Upper lobe of left lung (tissue), 6 donors: Measurements from ENCODE around the gene PKNOX2. TPM values are rescaled to one million over a fixed set of nuclear protein-coding genes. Genes with fewer than 3 reads are reported as not detected.
A peak's percentile ranks its signal among the peaks of the same experiment; 100 is the strongest.

Source experiments
- ATAC-seq, 2 donors: fragments of 200-7000 bp; cut with Tn5 transposase; one replicate each; pipeline ENCODE4 v1.9.1; 2022; ENCODE audit warnings: mild to moderate bottlenecking in 2 of 2, moderate library complexity in 2 of 2; ENCODE audit not compliant: low FRiP score in 2 of 2
- DNase-seq, 2 donors: peaks; one replicate each; pipeline ENCODE4 v3.0.0-alpha.2; 2019 to 2020
- H3K27ac ChIP-seq, 4 donors: fragments of 200-600 bp; sonication (generic); one replicate each; pipeline ENCODE4 v1.5.1; 2016 to 2019
- H3K27me3 ChIP-seq, 4 donors: fragments of 200-600 bp; sonication (generic); one replicate each; pipeline ENCODE4 v1.5.1; 2017 to 2019
- H3K36me3 ChIP-seq, 4 donors: fragments of 200-600 bp; sonication (generic); one replicate each; pipeline ENCODE4 v1.5.1; 2016 to 2019
- H3K4me1 ChIP-seq, 4 donors: fragments of 200-600 bp; sonication (generic); one replicate each; pipeline ENCODE4 v1.5.1; 2018 to 2019
- H3K4me3 ChIP-seq, 4 donors: fragments of 200-600 bp; sonication (generic); one replicate each; pipeline ENCODE4 v1.5.1; 2017 to 2019; ENCODE audit warnings: mild to moderate bottlenecking in 2 of 4, moderate library complexity in 1 of 4
- H3K9me3 ChIP-seq, 4 donors: fragments of 200-600 bp; sonication (generic); one replicate each; pipeline ENCODE4 v1.5.1; 2018 to 2019
- CTCF ChIP-seq, 6 experiments: fragments of 450-650 bp in 4 of 6; fragments of 200-600 bp in 2 of 6; sonication (generic) in 2 of 6; IDR thresholded peaks; one replicate each; pipeline ENCODE4 v1.5.1; 2016 to 2019; ENCODE audit warnings: antibody characterized with exemption in 6 of 6
- EP300 ChIP-seq, 4 donors: sonication (generic); formaldehyde crosslinking; IDR thresholded peaks; one replicate each; pipeline ENCODE4 v1.5.1; 2017; ENCODE audit warnings: antibody characterized with exemption in 4 of 4, control low read depth in 2 of 4
- POLR2A ChIP-seq, 4 donors: fragments of 450-650 bp; IDR thresholded peaks; one replicate each; pipeline ENCODE4 v1.5.1; 2016 to 2017; ENCODE audit warnings: antibody characterized with exemption in 4 of 4, mild to moderate bottlenecking in 2 of 4
- POLR2AphosphoS5 ChIP-seq, 2 donors: sonication (generic); formaldehyde crosslinking; IDR thresholded peaks; one replicate each; pipeline ENCODE4 v1.5.1; 2017; ENCODE audit warnings: antibody characterized with exemption in 2 of 2
- WGBS, 2 donors: methylation state at CpG; one replicate each; pipeline ENCODE4 v1.1.5; 2017 to 2018; 5-methylcytosine and 5-hydroxymethylcytosine counted together
- total RNA-seq, 6 donors: library from RNA; depleted of rRNA in 4 of 6; stranded (reverse); fragments of >200 nt in 4 of 6; gene quantifications; one replicate each; pipeline versions ENCODE4 v1.1.0 to v1.2.1, GENCODE V29; 2016 to 2021
- donor health status: DM: no; HTN: no; CAD: no; lungs with moderate emphysema.
- donor health status: DM: no; HTN: yes; CAD: no; lungs with severe emphysema.

The PKNOX2 gene
- total RNA-seq, 6 donors from 2014 or later = 2.9 to 15.5 (median 8.4) TPM

GRCh38 chr11:125141686-125142535 lies 22.6 kb upstream of the PKNOX2 start:
- Histone ChIP-seq H3K4me3 (no peak overlapping the region), H3K9me3 (no peaks in the 10 kb centered on the region), H3K27ac (no peak overlapping the region), H3K4me1 (peaks cover 0 to 7% (median 6%) of the 10 kb centered on the region in 4 donors), H3K36me3 (no peaks in the 10 kb centered on the region), H3K27me3 (no peaks in the 10 kb centered on the region)
- TF ChIP-seq EP300 (IDR thresholded peaks at IDR 0.05) = no peak
- peak; percentile 90 to 98 (median 94) for TF ChIP-seq CTCF (IDR thresholded peaks at IDR 0.05)
- ATAC-seq (peak; percentile 82 to 91), DNase-seq (peak; percentile 34 to 79)
- WGBS, 2 donors = 20 to 35% methylated on average over 13 to 18 of the region's 18 CpGs

GRCh38 chr11:125146232-125146631 lies 18.3 kb upstream of the PKNOX2 start:
- DNase-seq (no peak), ATAC-seq (no peak)
- Histone ChIP-seq H3K36me3 (no peaks in the 10 kb centered on the region), H3K27me3 (no peaks in the 10 kb centered on the region), H3K4me3 (no peak overlapping the region), H3K4me1 (peaks cover 0 to 7% (median 6%) of the 10 kb centered on the region in 4 donors), H3K27ac (no peak overlapping the region), H3K9me3 (no peaks in the 10 kb centered on the region)
- no peak for TF ChIP-seq EP300 (IDR thresholded peaks at IDR 0.05)
- TF ChIP-seq CTCF (IDR thresholded peaks at IDR 0.05) = no peak
- TF ChIP-seq POLR2A (IDR thresholded peaks at IDR 0.05) = no peak
- TF ChIP-seq POLR2AphosphoS5 (IDR thresholded peaks at IDR 0.05) = no peak
- WGBS, 2 donors = 78 to 88% methylated on average over 1 of the region's 1 CpG

- Histone ChIP-seq H3K36me3 (no peaks in the 10 kb centered on the region), H3K4me3 (no peak overlapping the region), H3K27ac (no peak overlapping the region), H3K9me3 (no peaks in the 10 kb centered on the region), H3K4me1 (no peaks in the 10 kb centered on the region), H3K27me3 (no peaks in the 10 kb centered on the region)
- no peak for DNase-seq
- TF ChIP-seq CTCF (IDR thresholded peaks at IDR 0.05) (no peak), EP300 (IDR thresholded peaks at IDR 0.05) (no peak), POLR2AphosphoS5 (IDR thresholded peaks at IDR 0.05) (no peak), POLR2A (IDR thresholded peaks at IDR 0.05) (no peak)
- 84 to 91% methylated on average over 4 to 6 of the region's 6 CpGs for WGBS, 2 donors
- no peak for ATAC-seq
Observed at GRCh38 chr11:125147280-125147679, 17.3 kb upstream of the PKNOX2 start.

- TF ChIP-seq POLR2AphosphoS5 (IDR thresholded peaks at IDR 0.05) = no peak
- no peak for TF ChIP-seq EP300 (IDR thresholded peaks at IDR 0.05)
- no peak for TF ChIP-seq POLR2A (IDR thresholded peaks at IDR 0.05)
- TF ChIP-seq CTCF (IDR thresholded peaks at IDR 0.05) = no peak
- H3K9me3 ChIP-seq = no peaks in the 10 kb centered on the region
- H3K4me3 ChIP-seq = no peak overlapping the region
- no peak overlapping the region for H3K27ac ChIP-seq
- H3K27me3 ChIP-seq = no peaks in the 10 kb centered on the region
- H3K4me1 ChIP-seq = no peaks in the 10 kb centered on the region
- ATAC-seq = no peak
- DNase-seq = no peak
- H3K36me3 ChIP-seq = no peaks in the 10 kb centered on the region
Observed at GRCh38 chr11:125148011-125148410, 16.5 kb upstream of the PKNOX2 start.

GRCh38 chr11:125148743-125149142 lies 15.8 kb upstream of the PKNOX2 start:
- no peak for TF ChIP-seq CTCF (IDR thresholded peaks at IDR 0.05)
- no peak for TF ChIP-seq POLR2AphosphoS5 (IDR thresholded peaks at IDR 0.05)
- TF ChIP-seq POLR2A (IDR thresholded peaks at IDR 0.05) = no peak
- TF ChIP-seq EP300 (IDR thresholded peaks at IDR 0.05) = no peak
- no peak overlapping the region for H3K27ac ChIP-seq
- 78 to 81% methylated on average over 5 of the region's 5 CpGs for WGBS, 2 donors
- H3K27me3 ChIP-seq = no peaks in the 10 kb centered on the region
- H3K4me1 ChIP-seq = no peaks in the 10 kb centered on the region
- ATAC-seq (no peak), DNase-seq (no peak)
- H3K9me3 ChIP-seq = no peaks in the 10 kb centered on the region
- no peaks in the 10 kb centered on the region for H3K36me3 ChIP-seq
- H3K4me3 ChIP-seq = no peak overlapping the region
